Heart right ventricle (tissue), 16 donors: Measurements from ENCODE around the gene SLC35F1. TPM values are rescaled to one million over a fixed set of nuclear protein-coding genes. Genes with fewer than 3 reads are reported as not detected.
A peak's percentile ranks its signal among the peaks of the same experiment; 100 is the strongest.

Experiments
- ATAC-seq, 8 donors: fragments of 200-7000 bp; cut with Tn5 transposase; one replicate each; pipeline ENCODE4 v1.9.1; 2020; ENCODE audit warnings: mild to moderate bottlenecking in 8 of 8, moderate library complexity in 8 of 8, moderate number of reproducible peaks in 1 of 8
- DNase-seq, 2 donors: peaks; one replicate each; pipeline ENCODE4 v3.0.0-alpha.2; 2020
- H3K27ac ChIP-seq, 10 donors: fragments of 200-600 bp; sonication (generic) in 2 of 10; one replicate each; pipeline versions ENCODE4 v1.5.0 to v1.8.0; 2020 to 2022; ENCODE audit warnings: mild to moderate bottlenecking in 3 of 10
- H3K27me3 ChIP-seq, 7 donors: fragments of 200-600 bp; one replicate each; pipeline ENCODE4 v1.8.0; 2021 to 2022; ENCODE audit warnings: mild to moderate bottlenecking in 2 of 7
- H3K36me3 ChIP-seq, 9 donors: fragments of 200-600 bp; sonication (generic) in 1 of 9; one replicate each; pipeline versions ENCODE4 v1.5.0 to v1.8.0; 2020 to 2022; ENCODE audit warnings: mild to moderate bottlenecking in 2 of 9
- H3K4me1 ChIP-seq, 9 donors: fragments of 200-600 bp; sonication (generic) in 1 of 9; one replicate each; pipeline versions ENCODE4 v1.5.0 to v1.8.0; 2020 to 2022; ENCODE audit warnings: mild to moderate bottlenecking in 4 of 9
- H3K4me3 ChIP-seq, 10 donors: fragments of 200-600 bp; sonication (generic) in 2 of 10; one replicate each; pipeline versions ENCODE4 v1.5.0 to v1.8.0; 2020 to 2022; ENCODE audit warnings: mild to moderate bottlenecking in 7 of 10, moderate library complexity in 2 of 10
- H3K9me3 ChIP-seq, 11 donors: fragments of 200-600 bp in 10 of 11; sonication (generic) in 2 of 11; one replicate each; pipeline versions ENCODE4 v1.5.0 to v1.8.0; 2013 to 2022; ENCODE audit warnings: mild to moderate bottlenecking in 2 of 11, control low read depth in 1 of 11, moderate library complexity in 1 of 11
- CTCF ChIP-seq, 9 donors: fragments of 200-600 bp; sonication (generic) in 2 of 9; IDR thresholded peaks; one replicate each; pipeline versions ENCODE4 v1.5.0 to v1.8.0; 2021 to 2022; ENCODE audit warnings: antibody characterized with exemption in 9 of 9, mild to moderate bottlenecking in 5 of 9, moderate library complexity in 1 of 9
- WGBS, 2 donors: extraction: QIAGEN DNeasy Blood & Tissue Kit; methylation state at CpG; one replicate each; pipeline ENCODE4 v1.1.7; 2013; ENCODE audit warnings: inconsistent platforms in 1 of 2; 5-methylcytosine and 5-hydroxymethylcytosine counted together
- intact Hi-C, 10 donors: fragments of 100-400 bp; cut with DNase I; formaldehyde crosslinking; loops; one replicate each; pipeline versions ENCODE4 v1.11.1 to v1.14.2; 2022
- polyA plus RNA-seq, 2 donors: library from polyadenylated mRNA; stranded (reverse); fragments of 200-250 nt; gene quantifications; one replicate each; pipeline ENCODE4 v1.2.3, GENCODE V29; 2013
- total RNA-seq, 10 donors: library from RNA; stranded (reverse); fragmentation: NEBNext Ultra II Directional in 3 of 10; extraction: Animal tissue kit (Norgen Biotek cat#: 25700) in 3 of 10; gene quantifications; one replicate each; pipeline versions ENCODE4 v1.2.1 to v1.2.4, GENCODE V29; 2021 to 2023
- donor health status: Arrhythmogenic right ventricular cardiomyopathy.
- donor health status: ischemic (EF 13 %, LVEDD 7.1; RV severe dilation, severe dysfunction).
- donor health status: healthy with polysubstance abuse.
- donor health status: DM: no; HTN: yes; CAD: no.
- donor health status: DM: no; HTN: no; CAD: no.
- donor health status: ischemic (EF 25% LVEDD 6.9; RV normal size, moderate dysfunction).
- donor health status: ischemic (EF 25% LVEDD 5.7; RV mildly dilated, moderate dysfunction).
- donor health status: healthy.
- donor health status: DM: yes; HTN: yes; CAD: no.
- donor health status: Ischemic cardiomyopathy.
- donor health status: ischemic (EF 35%, LVEDD 5.7; RV mildly dilated, moderate dysfunction).
- donor health status: nonischemic (EF 11% LVEDD 7.7; RV severe dilation, severe dysfunction).
- donor health status: DM: yes; HTN: yes; CAD: no.
- donor health status: PGD.
- donor health status: ischemic (EF 29% LVEDD 5.4; RV normal size, mild dysfunction).
- donor health status: nonischemic (EF 23%, LVEDD 6.1; RV moderate dilation, normal function).

The SLC35F1 gene
- total and polyA plus RNA-seq, 12 donors = 0.75 to 17.7 (median 6.3) TPM

GRCh38 chr6:118012944-118013343, 105.9 kb downstream of the SLC35F1 start:
- DNase-seq (no peak), ATAC-seq (peak in 1 of 8 donors; percentile 20)
- no peak for TF ChIP-seq CTCF (IDR thresholded peaks at IDR 0.05)
- H3K27ac ChIP-seq = no peak overlapping the region
- H3K27me3 ChIP-seq = no peaks in the 10 kb centered on the region
- no peaks in the 10 kb centered on the region for H3K9me3 ChIP-seq
- H3K36me3 ChIP-seq = no peaks in the 10 kb centered on the region
- no peak overlapping the region for H3K4me3 ChIP-seq
- intact Hi-C loops = no loop called here
- H3K4me1 ChIP-seq = peaks cover 0 to 6% (median 0%) of the 10 kb centered on the region in 9 donors
- 46 to 48% methylated on average over 5 of the region's 5 CpGs for WGBS, 2 donors

- WGBS, 2 donors = 88 to 98% methylated on average over 2 of the region's 2 CpGs
- no peak overlapping the region for H3K4me3 ChIP-seq
- TF ChIP-seq CTCF (IDR thresholded peaks at IDR 0.05) = no peak
- H3K4me1 ChIP-seq = peaks cover 0 to 6% (median 0%) of the 10 kb centered on the region in 9 donors
- H3K36me3 ChIP-seq = no peaks in the 10 kb centered on the region
- no peaks in the 10 kb centered on the region for H3K27me3 ChIP-seq
- DNase-seq (no peak), ATAC-seq (no peak)
- intact Hi-C loops = no loop called here
- H3K9me3 ChIP-seq = no peaks in the 10 kb centered on the region
- no peak overlapping the region for H3K27ac ChIP-seq
Observed at GRCh38 chr6:118016532-118016931, 109.5 kb downstream of the SLC35F1 start.

- DNase-seq (no peak), ATAC-seq (no peak)
- no peak for TF ChIP-seq CTCF (IDR thresholded peaks at IDR 0.05)
- Histone ChIP-seq H3K4me3 (no peak overlapping the region), H3K27me3 (no peaks in the 10 kb centered on the region), H3K9me3 (no peaks in the 10 kb centered on the region), H3K27ac (no peak overlapping the region), H3K4me1 (peaks cover 0 to 6% (median 0%) of the 10 kb centered on the region in 9 donors), H3K36me3 (no peaks in the 10 kb centered on the region)
- WGBS, 2 donors = 23 to 28% methylated on average over 2 of the region's 2 CpGs
- intact Hi-C loops = no loop called here
Observed at GRCh38 chr6:118017301-118017848, 110.3 kb downstream of the SLC35F1 start.

GRCh38 chr6:118023771-118024170, 116.7 kb downstream of the SLC35F1 start:
- Histone ChIP-seq H3K9me3 (no peaks in the 10 kb centered on the region), H3K27ac (no peak overlapping the region), H3K4me3 (no peak overlapping the region), H3K36me3 (no peaks in the 10 kb centered on the region), H3K27me3 (no peaks in the 10 kb centered on the region), H3K4me1 (no peaks in the 10 kb centered on the region)
- DNase-seq (no peak), ATAC-seq (no peak)
- 81 to 86% methylated on average over 3 of the region's 3 CpGs for WGBS, 2 donors
- no peak for TF ChIP-seq CTCF (IDR thresholded peaks at IDR 0.05)
- intact Hi-C loops = loop anchor here in 1 of 10 donors (5.0 kb wide), 1 partner anchor 774 kb away; no protein-coding TSS in a partner anchor
